ENCODE measurements around the gene EFCAB6. TPM values are rescaled to one million over a fixed set of nuclear protein-coding genes. Genes with fewer than 3 reads are reported as not detected.

The EFCAB6 gene
- polyA plus RNA-seq, 2 of the 4 experiments (the other 2 are of a cell fraction), result 0.46 to 1.2 TPM

- no peak for ATAC-seq
- TF ChIP-seq POLR2A (IDR thresholded peaks at IDR 0.05; ENCODE audit: low read length) (no peak), CHD4 (IDR thresholded peaks at IDR 0.05; ENCODE audit: borderline replicate concordance) (no peak), E2F6 (IDR thresholded peaks at IDR 0.05; ENCODE audit: borderline replicate concordance, low read depth) (no peak), CTCF (IDR thresholded peaks at IDR 0.05) (no peak), ATOH8 (CRISPR knock-in tag; IDR thresholded peaks at IDR 0.05; ENCODE audit: low read depth) (no peak), EP300 (IDR thresholded peaks at IDR 0.05) (no peak), HOXB13 (CRISPR knock-in tag; IDR thresholded peaks at IDR 0.05; ENCODE audit: low read depth) (no peak), MYC (IDR thresholded peaks at IDR 0.05; ENCODE audit: borderline replicate concordance, low read length) (no peak), NR3C1 (IDR thresholded peaks at IDR 0.05) (no peak), CBX8 (IDR thresholded peaks at IDR 0.05) (no peak), HEYL (CRISPR knock-in tag; IDR thresholded peaks at IDR 0.05) (no peak), ZC3H11A (IDR thresholded peaks at IDR 0.05) (no peak), HOXA7 (CRISPR knock-in tag; IDR thresholded peaks at IDR 0.05) (no peak), HMGXB4 (CRISPR knock-in tag; IDR thresholded peaks at IDR 0.05; ENCODE audit: borderline replicate concordance) (no peak), MAX (IDR thresholded peaks at IDR 0.05) (no peak)
- DNase-seq (ENCODE audit: low read depth in 1 of 2, low spot score in 1 of 2), result no peak
- ChIA-PET POLR2A (no interaction called here), CTCF (interaction anchor here (0.7 to 2.1 kb wide), 4 partner anchors 9 to 38 kb away, joined by 3 to 5 read pairs (median 3); no protein-coding TSS in a partner anchor)
- Histone ChIP-seq H3K4me3 (no peak overlapping the region), H3K4me1 (no peaks in the 10 kb centered on the region), H3K9me3 (no peaks in the 10 kb centered on the region), H3K4me2 (no peak overlapping the region), H3K27ac (no peak overlapping the region)
- no peak for FAIRE-seq
- WGBS (ENCODE audit: missing lambda C conversion rate), result 48% methylated on average over 4 of the region's 31 CpGs
Measured at GRCh38 chr22:43844560-43845545, 32.7 kb upstream of the EFCAB6 start.

GRCh38 chr22:43843783-43844530 lies 31.9 kb upstream of the EFCAB6 start:
- H3K4me1 ChIP-seq, result no peaks in the 10 kb centered on the region
- FAIRE-seq, result no peak
- no peak overlapping the region for H3K4me2 ChIP-seq
- POLR2A ChIA-PET, result no interaction called here
- H3K9me3 ChIP-seq, result no peaks in the 10 kb centered on the region
- no peak overlapping the region for H3K4me3 ChIP-seq
- DNase-seq (ENCODE audit: low read depth in 1 of 2, low spot score in 1 of 2), result no peak
- H3K27ac ChIP-seq, result no peak overlapping the region
- no peak for ATAC-seq
- 84% methylated on average over 16 of the region's 21 CpGs for WGBS (ENCODE audit: missing lambda C conversion rate)
- CTCF ChIA-PET, result interaction anchor here (0.8 to 2.1 kb wide), 4 partner anchors 8 to 39 kb away, joined by 3 to 5 read pairs (median 3); no protein-coding TSS in a partner anchor
- TF ChIP-seq SREBF2 (IDR thresholded peaks at IDR 0.05), result no peak
- no peak for TF ChIP-seq JUNB (IDR thresholded peaks at IDR 0.05)
- TF ChIP-seq NPAS2 (CRISPR knock-in tag; IDR thresholded peaks at IDR 0.05; ENCODE audit: borderline replicate concordance), result no peak
- TF ChIP-seq MYC (IDR thresholded peaks at IDR 0.05; ENCODE audit: borderline replicate concordance, low read length), result no peak
- no peak for TF ChIP-seq POLR2AphosphoS2 (conservative IDR thresholded peaks at IDR 0.05; ENCODE audit: low read length)
- no peak for TF ChIP-seq CHD2 (IDR thresholded peaks at IDR 0.05; ENCODE audit: low read length, partially characterized antibody)
- no peak for TF ChIP-seq ZSCAN20 (CRISPR knock-in tag; IDR thresholded peaks at IDR 0.05)
- TF ChIP-seq RAD21 (conservative IDR thresholded peaks at IDR 0.05 in 1 of 2, IDR thresholded peaks at IDR 0.05 in 1 of 2), result no peak
- no peak for TF ChIP-seq ESRRA (IDR thresholded peaks at IDR 0.05; ENCODE audit: borderline replicate concordance, low read length)
- no peak for TF ChIP-seq RARB (CRISPR knock-in tag; IDR thresholded peaks at IDR 0.05)
- TF ChIP-seq E2F6 (IDR thresholded peaks at IDR 0.05; ENCODE audit: borderline replicate concordance, low read depth), result no peak
- TF ChIP-seq EHMT2 (IDR thresholded peaks at IDR 0.05; ENCODE audit: low read depth), result no peak
- TF ChIP-seq PHF8 (IDR thresholded peaks at IDR 0.05; ENCODE audit: borderline replicate concordance, low read depth), result no peak
- no peak for TF ChIP-seq MAFK (IDR thresholded peaks at IDR 0.05; ENCODE audit: partially characterized antibody)
- TF ChIP-seq TP53 (CRISPR knock-in tag; IDR thresholded peaks at IDR 0.05), result no peak
- TF ChIP-seq KDM5A (IDR thresholded peaks at IDR 0.05), result no peak
- no peak for TF ChIP-seq BHLHE40 (IDR thresholded peaks at IDR 0.05; ENCODE audit: low read depth, low read length)
